H1 (cell line): ENCODE results near the gene PYURF. TPM values are rescaled to one million over a fixed set of nuclear protein-coding genes. Genes with fewer than 3 reads are reported as not detected.

Experiments used
- CTCF ChIA-PET: fragments of 300-600 bp; sonication (Branson Sonifier 250); formaldehyde crosslinking; loops from one replicate; lab custom pipeline; 2021; ENCODE audit not compliant: partially characterized antibody; lab: Charles Lee
- POLR2A ChIA-PET: fragments of 300-600 bp; sonication (Branson Sonifier 250); formaldehyde crosslinking; loops from one replicate; lab custom pipeline; 2021; ENCODE audit warnings: inconsistent platforms; ENCODE audit not compliant: partially characterized antibody; lab: Charles Lee
- DNase-seq, 2 experiments: peaks; one replicate each; pipeline versions ENCODE4 v3.0.0 to v3.0.0-alpha.2; 2010 to 2022; ENCODE audit warnings: low spot score in 2 of 2, low read depth in 1 of 2, mixed read lengths in 1 of 2
- FAIRE-seq: peaks from 2 replicates; lab custom pipeline; 2011; peaks lifted over from hg19 to GRCh38; lab: Jason Lieb, UNC
- H2AFZ ChIP-seq: 2 replicates; pipeline ENCODE4 v1.8.1; 2012; ENCODE audit warnings: low read length, inconsistent platforms
- H2AK5ac ChIP-seq: 2 replicates; pipeline ENCODE4 v1.6.1; 2013; ENCODE audit warnings: low read depth, low read length
- H2BK120ac ChIP-seq: replicated peaks from 2 replicates; pipeline ENCODE3; 2013; ENCODE audit warnings: low read depth, low read length, inconsistent platforms
- H2BK12ac ChIP-seq: 2 replicates; pipeline ENCODE4 v1.6.1; 2013; ENCODE audit warnings: low read depth, low read length
- H2BK15ac ChIP-seq: 2 replicates; pipeline ENCODE4 v1.6.1; 2013; ENCODE audit warnings: low read length
- H2BK20ac ChIP-seq: 2 replicates; pipeline ENCODE4 v1.6.1; 2013; ENCODE audit warnings: low read length
- H2BK5ac ChIP-seq: 2 replicates; pipeline ENCODE4 v1.6.1; 2013; ENCODE audit warnings: low read depth, low read length
- H3K14ac ChIP-seq: 2 replicates; pipeline ENCODE4 v1.6.1; 2013; ENCODE audit warnings: inconsistent platforms; ENCODE audit not compliant: insufficient read length
- H3K18ac ChIP-seq: 2 replicates; pipeline ENCODE4 v1.6.1; 2013; ENCODE audit warnings: low read length; ENCODE audit errors: extremely low read depth
- H3K23ac ChIP-seq: 2 replicates; pipeline ENCODE4 v1.6.1; 2013; ENCODE audit warnings: inconsistent platforms; ENCODE audit not compliant: insufficient read length
- H3K23me2 ChIP-seq: 2 replicates; pipeline ENCODE4 v1.6.1; 2013; ENCODE audit warnings: low read depth, low read length
- H3K27ac ChIP-seq: 2 replicates; pipeline ENCODE4 v1.6.1; 2011; ENCODE audit warnings: low read depth, low read length, inconsistent platforms
- H3K27me3 ChIP-seq, 4 experiments: replicated peaks in 1 of 4; 1 replicate in 1 of 4; 2 replicates in 3 of 4; pipeline versions ENCODE4 v1.6.1 to v1.8.1; 2011 to 2013; ENCODE audit warnings: low read length in 3 of 4, mild to moderate bottlenecking in 3 of 4, inconsistent platforms in 2 of 4, mixed read lengths in 2 of 4, moderate library complexity in 1 of 4; ENCODE audit not compliant: control insufficient read depth in 3 of 4, insufficient read depth in 3 of 4; ENCODE audit errors: extremely low read depth in 1 of 4
- H3K36me3 ChIP-seq, 4 experiments: 2 replicates each; pipeline versions ENCODE4 v1.6.1 to v1.8.1; 2011 to 2013; ENCODE audit warnings: mild to moderate bottlenecking in 4 of 4, low read length in 3 of 4, moderate library complexity in 2 of 4, control low read depth in 1 of 4, inconsistent platforms in 1 of 4; ENCODE audit not compliant: insufficient read depth in 4 of 4, control insufficient read depth in 2 of 4
- H3K4ac ChIP-seq: replicated peaks from 2 replicates; pipeline ENCODE3; 2013; ENCODE audit warnings: low read length, low read depth, mixed read lengths, inconsistent platforms; ENCODE audit not compliant: insufficient read length
- H3K4me1 ChIP-seq, 4 experiments: replicated peaks in 1 of 4; 1 replicate in 1 of 4; 2 replicates in 3 of 4; pipeline versions ENCODE4 v1.6.1 to v1.8.1; 2011 to 2013; ENCODE audit warnings: low read length in 3 of 4, inconsistent platforms in 2 of 4, mixed read lengths in 1 of 4; ENCODE audit not compliant: insufficient read depth in 4 of 4, control insufficient read depth in 3 of 4
- H3K4me2 ChIP-seq, 2 experiments: 2 replicates each; pipeline versions ENCODE4 v1.6.1 to v1.8.1; 2011 to 2013; ENCODE audit warnings: low read depth in 2 of 2, low read length in 2 of 2, control low read depth in 1 of 2, inconsistent platforms in 1 of 2, mild to moderate bottlenecking in 1 of 2; ENCODE audit not compliant: insufficient read depth in 1 of 2
- H3K4me3 ChIP-seq, 4 experiments: fragments of 200-600, 300-600 bp in 1 of 4; sonication (generic), shearing (Covaris generic), sonication (Bioruptor Twin) in 1 of 4; 2 replicates each; pipeline versions ENCODE4 v1.5.1 to v1.8.1; 2011 to 2016; ENCODE audit warnings: low read length in 4 of 4, low read depth in 3 of 4, control low read depth in 2 of 4, inconsistent platforms in 2 of 4, mild to moderate bottlenecking in 2 of 4, mixed read lengths in 1 of 4, moderate library complexity in 1 of 4; ENCODE audit not compliant: insufficient read depth in 2 of 4; ENCODE audit errors: extremely low read depth in 1 of 4
- H3K56ac ChIP-seq: replicated peaks from 2 replicates; pipeline ENCODE3; 2013; ENCODE audit warnings: low read depth, mild to moderate bottlenecking, mixed read lengths, low read length, inconsistent platforms; ENCODE audit not compliant: insufficient read length
- H3K79me1 ChIP-seq: 2 replicates; pipeline ENCODE4 v1.6.1; 2013; ENCODE audit warnings: low read depth, low read length, control low read depth
- H3K79me2 ChIP-seq, 2 experiments: 2 replicates each; pipeline versions ENCODE4 v1.6.1 to v1.8.1; 2012 to 2013; ENCODE audit warnings: low read length in 2 of 2, mild to moderate bottlenecking in 2 of 2, inconsistent platforms in 1 of 2; ENCODE audit not compliant: insufficient read depth in 2 of 2, control insufficient read depth in 1 of 2
- H3K9ac ChIP-seq, 4 experiments: replicated peaks in 1 of 4; 1 replicate in 1 of 4; 2 replicates in 3 of 4; pipeline versions ENCODE4 v1.6.1 to v1.8.1; 2011 to 2013; ENCODE audit warnings: low read depth in 3 of 4, low read length in 3 of 4, control low read depth in 2 of 4, mild to moderate bottlenecking in 2 of 4, moderate library complexity in 2 of 4, inconsistent platforms in 1 of 4; ENCODE audit errors: extremely low read depth in 1 of 4
- H3K9me3 ChIP-seq, 2 experiments: 2 replicates each; pipeline versions ENCODE4 v1.6.1 to v1.8.1; 2012 to 2013; ENCODE audit warnings: mild to moderate bottlenecking in 2 of 2, moderate library complexity in 2 of 2, control low read depth in 1 of 2, inconsistent platforms in 1 of 2, low read depth in 1 of 2, low read length in 1 of 2, mixed read lengths in 1 of 2; ENCODE audit not compliant: insufficient read depth in 2 of 2
- H4K20me1 ChIP-seq, 2 experiments: replicated peaks in 1 of 2; 2 replicates each; pipeline versions ENCODE3 to v1.8.1; 2011 to 2013; ENCODE audit warnings: inconsistent platforms in 2 of 2, low read length in 2 of 2, mild to moderate bottlenecking in 1 of 2; ENCODE audit not compliant: insufficient read depth in 2 of 2, control insufficient read depth in 1 of 2
- H4K5ac ChIP-seq: 2 replicates; pipeline ENCODE4 v1.6.1; 2013; ENCODE audit warnings: low read length, low read depth, mixed read lengths, inconsistent platforms; ENCODE audit not compliant: insufficient read length
- H4K8ac ChIP-seq: 2 replicates; pipeline ENCODE4 v1.8.0; 2013; ENCODE audit warnings: mild to moderate bottlenecking, moderate library complexity, low read length, inconsistent platforms; ENCODE audit not compliant: insufficient read depth; ENCODE audit errors: extremely low read depth
- H4K91ac ChIP-seq: replicated peaks from 2 replicates; pipeline ENCODE3; 2013; ENCODE audit warnings: low read length, mixed read lengths, inconsistent platforms; ENCODE audit not compliant: insufficient read length
- BCL11A ChIP-seq, 2 experiments: IDR thresholded peaks; one replicate each; pipeline ENCODE4 v1.6.1; 2011; ENCODE audit warnings: low read depth in 2 of 2, low read length in 2 of 2, mild to moderate bottlenecking in 2 of 2
- CHD1 ChIP-seq: IDR thresholded peaks from 2 replicates; pipeline ENCODE4 v1.6.1; 2012; ENCODE audit warnings: low read depth, low read length, improper control_type of control experiment
- CHD2 ChIP-seq: IDR thresholded peaks from 2 replicates; pipeline ENCODE4 v1.6.1; 2012; ENCODE audit warnings: low read length, improper control_type of control experiment
- SP1 ChIP-seq: IDR thresholded peaks from 2 replicates; pipeline ENCODE4 v1.6.1; 2011; ENCODE audit warnings: low read depth, low read length
- SRF ChIP-seq: IDR thresholded peaks from 2 replicates; pipeline ENCODE4 v1.6.1; 2011; ENCODE audit warnings: mild to moderate bottlenecking, low read depth, low read length, moderate library complexity
- SUZ12 ChIP-seq: fragments of 200-600 bp; sonication (generic); IDR thresholded peaks from 2 replicates; pipeline ENCODE4 v1.6.1; 2012; ENCODE audit warnings: mild to moderate bottlenecking, inconsistent platforms, low read length, moderate library complexity, mixed read lengths
- TAF7 ChIP-seq: optimal IDR thresholded peaks from 2 replicates; pipeline ENCODE3; 2011; ENCODE audit warnings: low read depth, mild to moderate bottlenecking, inconsistent platforms, low read length, moderate library complexity, borderline replicate concordance
- WGBS, 2 experiments: shearing (Covaris generic) in 1 of 2; methylation state at CpG; one replicate each; pipeline versions ENCODE4 v1.1.6 to v1.1.7; 2013 to 2015; ENCODE audit warnings: low lambda C conversion rate in 2 of 2, mixed read lengths in 2 of 2, inconsistent platforms in 1 of 2, low coverage in 1 of 2, missing lambda C conversion rate in 1 of 2; ENCODE audit not compliant: insufficient replicate concordance in 2 of 2, insufficient coverage in 1 of 2, insufficient read length in 1 of 2; ENCODE audit errors: extremely low coverage in 1 of 2, missing lambda C conversion rate in 1 of 2; 5-methylcytosine and 5-hydroxymethylcytosine counted together
- polyA plus RNA-seq, 7 experiments: library from polyadenylated mRNA; depleted of rRNA in 3 of 7; stranded (reverse) in 5 of 7; unstranded in 2 of 7; fragments of >200 nt in 5 of 7; fragments of 200-250 nt in 2 of 7; gene quantifications; 1 replicate in 5 of 7; 2 replicates in 1 of 7; 4 replicates in 1 of 7; pipeline versions ENCODE4 v1.2.1 to v1.2.3, GENCODE V29; 2011 to 2013; ENCODE audit warnings: missing spikeins in 2 of 7, mixed read lengths in 2 of 7
- total RNA-seq: library from RNA; stranded (reverse); fragmentation: NEBNext Ultra II Directional; extraction: Animal tissue kit (Norgen Biotek cat#: 25700); gene quantifications from 2 replicates; pipeline ENCODE4 v1.2.1, GENCODE V29; 2021
- TF ChIP-seq, protein P1 (sequence below), 3 experiments: IDR thresholded peaks; 1 replicate in 2 of 3; 2 replicates in 1 of 3; pipeline versions ENCODE4 v1.5.1 to v1.6.1; 2011; ENCODE audit warnings: low read length in 3 of 3, mild to moderate bottlenecking in 3 of 3, inconsistent platforms in 2 of 3, low read depth in 1 of 3, moderate library complexity in 1 of 3; ENCODE audit not compliant: insufficient read depth in 1 of 3; ENCODE audit errors: control extremely low read depth in 1 of 3
- TF ChIP-seq, protein P2 (sequence below): IDR thresholded peaks from 2 replicates; pipeline ENCODE4 v1.6.1; 2012; ENCODE audit warnings: inconsistent platforms
- TF ChIP-seq, protein P3 (sequence below): IDR thresholded peaks from 2 replicates; pipeline ENCODE4 v1.6.1; 2012; ENCODE audit warnings: inconsistent platforms

The PYURF gene
- total and polyA plus RNA-seq, 2 of the 8 experiments (the other 6 are each of a cell fraction or from before 2014, with no cell fraction given) = 31.6 to 44.8 TPM

DNA sequence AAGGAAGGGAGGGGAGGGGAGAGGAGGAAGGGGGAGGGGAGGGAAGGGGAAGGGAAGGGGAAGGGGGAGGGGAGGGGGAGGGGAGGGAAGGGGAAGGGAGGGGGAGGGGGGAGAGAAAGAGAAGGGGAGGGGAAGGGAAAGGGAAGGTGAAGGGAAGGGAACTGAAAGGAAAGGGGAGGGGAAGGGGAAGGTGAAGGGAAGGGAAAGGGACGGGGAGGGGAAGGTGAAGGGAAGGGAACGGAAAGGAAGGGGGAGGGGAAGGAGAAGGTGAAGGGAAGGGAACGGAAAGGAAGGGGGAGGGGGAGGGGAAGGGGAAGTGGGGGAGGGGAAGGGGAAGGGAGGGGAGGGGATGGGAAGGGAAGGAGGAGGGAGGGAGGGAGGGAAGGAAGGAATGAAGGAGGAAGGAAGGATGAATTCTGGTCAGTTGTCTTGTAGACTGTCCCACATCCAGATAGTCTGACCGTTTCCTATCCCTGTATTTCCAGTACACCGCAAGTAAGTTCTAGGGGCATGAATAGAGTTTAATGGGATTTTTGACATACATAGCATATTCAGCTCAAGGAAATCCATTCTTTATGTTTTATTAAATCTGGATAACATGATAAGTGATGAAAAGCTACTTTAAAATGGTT lies 46.2 kb downstream of the PYURF start:
- Histone ChIP-seq H3K56ac (no peak overlapping the region), H3K4me2 (no peak overlapping the region), H3K9me3 (no peaks in the 10 kb centered on the region), H2BK12ac (no peak overlapping the region), H2AFZ (no peak overlapping the region), H3K14ac (no peak overlapping the region), H3K79me1 (no peaks in the 10 kb centered on the region), H3K36me3 (no peaks in the 10 kb centered on the region; a peak in 1 of 8 replicates), H3K9ac (no peak overlapping the region), H3K4me3 (no peak overlapping the region), H3K23me2 (no peaks in the 10 kb centered on the region), H3K4me1 (no peaks in the 10 kb centered on the region), H3K4ac (no peak overlapping the region), H2AK5ac (no peak overlapping the region), H2BK15ac (no peak overlapping the region), H3K18ac (no peak overlapping the region), H3K79me2 (no peaks in the 10 kb centered on the region), H3K27ac (no peak overlapping the region), H4K8ac (no peak overlapping the region), H2BK20ac (no peak overlapping the region), H4K20me1 (no peaks in the 10 kb centered on the region), H4K5ac (no peak overlapping the region), H2BK120ac (no peak overlapping the region), H3K23ac (no peak overlapping the region), H4K91ac (no peak overlapping the region), H3K27me3 (no peaks in the 10 kb centered on the region), H2BK5ac (no peak overlapping the region)
- DNase-seq (no peak), FAIRE-seq (no peak)
- CTCF ChIA-PET = interaction anchor here (0.9 to 1.9 kb wide), 2 partner anchors 20 to 266 kb away, joined by 4 to 5 read pairs; partner anchors contain the start of gene HERC5
- WGBS, 2 experiments = 95% methylated on average over 2 of the region's 5 CpGs; no CpG with 5 or more reads in 1 of the 2 experiments
- POLR2A ChIA-PET = no interaction called here
- no peak for TF ChIP-seq SRF
- TF ChIP-seq SP1 = no peak
- TF ChIP-seq TAF7 = no peak
- no peak for TF ChIP-seq CHD1
- no peak for TF ChIP-seq SUZ12
- TF ChIP-seq, protein P1, sequence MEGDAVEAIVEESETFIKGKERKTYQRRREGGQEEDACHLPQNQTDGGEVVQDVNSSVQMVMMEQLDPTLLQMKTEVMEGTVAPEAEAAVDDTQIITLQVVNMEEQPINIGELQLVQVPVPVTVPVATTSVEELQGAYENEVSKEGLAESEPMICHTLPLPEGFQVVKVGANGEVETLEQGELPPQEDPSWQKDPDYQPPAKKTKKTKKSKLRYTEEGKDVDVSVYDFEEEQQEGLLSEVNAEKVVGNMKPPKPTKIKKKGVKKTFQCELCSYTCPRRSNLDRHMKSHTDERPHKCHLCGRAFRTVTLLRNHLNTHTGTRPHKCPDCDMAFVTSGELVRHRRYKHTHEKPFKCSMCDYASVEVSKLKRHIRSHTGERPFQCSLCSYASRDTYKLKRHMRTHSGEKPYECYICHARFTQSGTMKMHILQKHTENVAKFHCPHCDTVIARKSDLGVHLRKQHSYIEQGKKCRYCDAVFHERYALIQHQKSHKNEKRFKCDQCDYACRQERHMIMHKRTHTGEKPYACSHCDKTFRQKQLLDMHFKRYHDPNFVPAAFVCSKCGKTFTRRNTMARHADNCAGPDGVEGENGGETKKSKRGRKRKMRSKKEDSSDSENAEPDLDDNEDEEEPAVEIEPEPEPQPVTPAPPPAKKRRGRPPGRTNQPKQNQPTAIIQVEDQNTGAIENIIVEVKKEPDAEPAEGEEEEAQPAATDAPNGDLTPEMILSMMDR (IDR thresholded peaks at IDR 0.05; ENCODE audit: control extremely low read depth in 1 of 3, insufficient read depth in 1 of 3, low read depth in 1 of 3, low read length in 3 of 3) = no peak
- TF ChIP-seq, protein P2, sequence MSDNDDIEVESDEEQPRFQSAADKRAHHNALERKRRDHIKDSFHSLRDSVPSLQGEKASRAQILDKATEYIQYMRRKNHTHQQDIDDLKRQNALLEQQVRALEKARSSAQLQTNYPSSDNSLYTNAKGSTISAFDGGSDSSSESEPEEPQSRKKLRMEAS = no peak
- no peak for TF ChIP-seq CHD2
- TF ChIP-seq BCL11A (IDR thresholded peaks at IDR 0.05; ENCODE audit: low read depth in 2 of 2, low read length in 2 of 2) = no peak
- TF ChIP-seq, protein P3, sequence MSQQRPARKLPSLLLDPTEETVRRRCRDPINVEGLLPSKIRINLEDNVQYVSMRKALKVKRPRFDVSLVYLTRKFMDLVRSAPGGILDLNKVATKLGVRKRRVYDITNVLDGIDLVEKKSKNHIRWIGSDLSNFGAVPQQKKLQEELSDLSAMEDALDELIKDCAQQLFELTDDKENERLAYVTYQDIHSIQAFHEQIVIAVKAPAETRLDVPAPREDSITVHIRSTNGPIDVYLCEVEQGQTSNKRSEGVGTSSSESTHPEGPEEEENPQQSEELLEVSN = no peak
